Transverse colon (tissue), 4 donors: Measurements from ENCODE around the gene JAG1. TPM values are rescaled to one million over a fixed set of nuclear protein-coding genes. Genes with fewer than 3 reads are reported as not detected.
A peak's percentile ranks its signal among the peaks of the same experiment; 100 is the strongest.

Experiments used
- DNase-seq: peaks from one replicate; pipeline ENCODE4 v3.0.0-alpha.2; 2019
- H3K27ac ChIP-seq, 4 donors: fragments of 200-600 bp; sonication (generic); 2 replicates each; pipeline ENCODE4 v1.5.1; 2016 to 2018; ENCODE audit warnings: inconsistent platforms in 4 of 4
- H3K27me3 ChIP-seq: fragments of 200-600 bp; sonication (generic); 2 replicates; pipeline ENCODE4 v1.5.1; 2017; ENCODE audit warnings: inconsistent platforms
- H3K36me3 ChIP-seq, 4 donors: fragments of 200-600 bp; sonication (generic); 2 replicates each; pipeline ENCODE4 v1.5.1; 2017 to 2019; ENCODE audit warnings: inconsistent platforms in 4 of 4
- H3K4me1 ChIP-seq, 4 donors: fragments of 200-600 bp; sonication (generic); 2 replicates each; pipeline ENCODE4 v1.5.1; 2017 to 2020; ENCODE audit warnings: inconsistent platforms in 4 of 4
- H3K4me3 ChIP-seq, 4 donors: fragments of 200-600 bp; sonication (generic); 1 replicate in 1 of 4; 2 replicates in 3 of 4; pipeline versions ENCODE4 v1.5.1 to v1.6.1; 2017 to 2019; ENCODE audit warnings: inconsistent platforms in 4 of 4
- H3K9me3 ChIP-seq, 2 donors: fragments of 200-600 bp; sonication (generic); 2 replicates each; pipeline ENCODE4 v1.5.1; 2017 to 2019; ENCODE audit warnings: inconsistent platforms in 2 of 2
- CTCF ChIP-seq, 5 experiments: fragments of 200-600 bp in 3 of 5; fragments of 450-650 bp in 2 of 5; sonication (generic) in 3 of 5; IDR thresholded peaks; 1 replicate in 2 of 5; 2 replicates in 3 of 5; pipeline ENCODE4 v1.5.1; 2016 to 2017; ENCODE audit warnings: antibody characterized with exemption in 5 of 5, inconsistent platforms in 3 of 5, mild to moderate bottlenecking in 2 of 5, moderate library complexity in 1 of 5
- EP300 ChIP-seq: sonication (generic); formaldehyde crosslinking; IDR thresholded peaks from one replicate; pipeline ENCODE4 v1.6.1; 2017; ENCODE audit warnings: antibody characterized with exemption, low read depth
- POLR2A ChIP-seq: fragments of 450-650 bp; IDR thresholded peaks from one replicate; pipeline ENCODE4 v1.6.1; 2016; ENCODE audit warnings: antibody characterized with exemption, mild to moderate bottlenecking, moderate library complexity
- POLR2AphosphoS5 ChIP-seq, 3 donors: sonication (generic); formaldehyde crosslinking; IDR thresholded peaks; one replicate each; pipeline ENCODE4 v1.6.1; 2016; ENCODE audit warnings: antibody characterized with exemption in 3 of 3
- WGBS, 2 donors: methylation state at CpG; one replicate each; pipeline ENCODE4 v1.1.5; 2018; ENCODE audit warnings: low coverage in 1 of 2; 5-methylcytosine and 5-hydroxymethylcytosine counted together
- in situ Hi-C, 4 donors: fragments of 200-750 bp; cut with MboI; loops; one replicate each; pipeline versions ENCODE4 v1.15.0 to v1.15.1; 2017; ENCODE audit warnings: low sequenced_read_pairs in 3 of 4, low pct_ligation_motif_present in 1 of 4, low pct_unique_long_range_greater_than_20kb in 1 of 4
- intact Hi-C: fragments of 100-400 bp; cut with DNase I; formaldehyde crosslinking; loops from one replicate; pipeline ENCODE4 v1.15.1; 2023; ENCODE audit warnings: low total_unique reads
- total RNA-seq, 4 donors: library from RNA; depleted of rRNA; stranded (reverse); fragments of >200 nt; gene quantifications; one replicate each; pipeline ENCODE4 v1.1.0, GENCODE V29; 2016

Gene JAG1
- total RNA-seq, 4 donors from 2014 or later: 75.0 to 117 (median 109) TPM

- intact Hi-C loops: no loop called here
- no peaks in the 10 kb centered on the region for H3K36me3 ChIP-seq
- no peaks in the 10 kb centered on the region for H3K27me3 ChIP-seq
- TF ChIP-seq EP300: no peak
- TF ChIP-seq POLR2AphosphoS5 (IDR thresholded peaks at IDR 0.05): no peak
- TF ChIP-seq POLR2A: no peak
- TF ChIP-seq CTCF (IDR thresholded peaks at IDR 0.05): no peak
- no peak overlapping the region for H3K27ac ChIP-seq
- no peak for DNase-seq
- H3K9me3 ChIP-seq: no peaks in the 10 kb centered on the region
- peaks cover 0 to 8% (median 0%) of the 10 kb centered on the region in 4 donors for H3K4me1 ChIP-seq
- in situ Hi-C loops: no loop called here
- H3K4me3 ChIP-seq: no peak overlapping the region
- 86 to 95% methylated on average over 6 to 9 of the region's 9 CpGs for WGBS, 2 donors
Observed at GRCh38 chr20:10629946-10630650, 43.7 kb downstream of the JAG1 start.

DNA sequence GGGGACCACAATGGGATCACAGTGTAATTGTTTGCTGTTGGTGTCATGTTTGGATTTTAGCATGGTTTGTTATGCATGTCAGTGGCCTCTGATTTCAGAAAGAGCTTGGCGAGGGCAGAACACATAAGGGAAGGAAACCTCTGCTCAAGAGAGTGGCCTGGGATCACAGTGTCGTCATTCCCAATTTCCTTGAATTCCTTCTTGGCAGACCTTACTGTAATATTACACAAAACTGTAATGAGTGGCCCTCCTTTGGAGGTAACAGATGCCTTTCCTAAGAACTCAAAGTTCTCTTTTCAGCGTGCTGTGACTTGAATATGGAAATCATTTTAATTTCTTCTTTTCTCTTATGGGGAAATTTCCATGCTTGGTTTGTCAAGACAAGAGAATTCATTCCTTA, 46.9 kb downstream of the JAG1 start:
- Histone ChIP-seq H3K9me3 (no peaks in the 10 kb centered on the region), H3K4me3 (no peak overlapping the region), H3K4me1 (no peaks in the 10 kb centered on the region), H3K36me3 (no peaks in the 10 kb centered on the region), H3K27me3 (no peaks in the 10 kb centered on the region), H3K27ac (no peak overlapping the region)
- 89 to 93% methylated on average over 3 of the region's 3 CpGs for WGBS, 2 donors
- no peak for DNase-seq
- intact Hi-C loops: no loop called here
- TF ChIP-seq POLR2AphosphoS5 (IDR thresholded peaks at IDR 0.05) (no peak), EP300 (no peak), POLR2A (no peak), CTCF (IDR thresholded peaks at IDR 0.05) (no peak)
- in situ Hi-C loops: no loop called here

- H3K9me3 ChIP-seq: no peaks in the 10 kb centered on the region
- no peak for DNase-seq
- no peak overlapping the region for H3K4me3 ChIP-seq
- intact Hi-C loops: no loop called here
- H3K4me1 ChIP-seq: no peaks in the 10 kb centered on the region
- no peak overlapping the region for H3K27ac ChIP-seq
- H3K36me3 ChIP-seq: no peaks in the 10 kb centered on the region
- TF ChIP-seq POLR2A (no peak), EP300 (no peak), CTCF (IDR thresholded peaks at IDR 0.05) (no peak), POLR2AphosphoS5 (IDR thresholded peaks at IDR 0.05) (no peak)
- WGBS, 2 donors: 94% methylated on average over 2 of the region's 2 CpGs
- no peaks in the 10 kb centered on the region for H3K27me3 ChIP-seq
- in situ Hi-C loops: no loop called here
Observed at GRCh38 chr20:10625641-10626040, 48.2 kb downstream of the JAG1 start.

GRCh38 chr20:10622657-10623418, 51.0 kb downstream of the JAG1 start:
- intact Hi-C loops: no loop called here
- Histone ChIP-seq H3K27ac (peak overlapping the region; percentile 14 to 31 (median 21)), H3K9me3 (no peaks in the 10 kb centered on the region), H3K36me3 (no peaks in the 10 kb centered on the region), H3K4me1 (peaks cover 0 to 15% (median 8%) of the 10 kb centered on the region in 4 donors), H3K27me3 (no peaks in the 10 kb centered on the region), H3K4me3 (no peak overlapping the region)
- TF ChIP-seq POLR2AphosphoS5 (IDR thresholded peaks at IDR 0.05) (no peak), CTCF (IDR thresholded peaks at IDR 0.05) (no peak), POLR2A (no peak), EP300 (no peak)
- in situ Hi-C loops: no loop called here
- WGBS, 2 donors: 77 to 80% methylated on average over 7 to 16 of the region's 16 CpGs
- DNase-seq: no peak
